ENCODE results near the gene ERLEC1. TPM values are rescaled to one million over a fixed set of nuclear protein-coding genes. Genes with fewer than 3 reads are reported as not detected.

ERLEC1 gene, protein sequence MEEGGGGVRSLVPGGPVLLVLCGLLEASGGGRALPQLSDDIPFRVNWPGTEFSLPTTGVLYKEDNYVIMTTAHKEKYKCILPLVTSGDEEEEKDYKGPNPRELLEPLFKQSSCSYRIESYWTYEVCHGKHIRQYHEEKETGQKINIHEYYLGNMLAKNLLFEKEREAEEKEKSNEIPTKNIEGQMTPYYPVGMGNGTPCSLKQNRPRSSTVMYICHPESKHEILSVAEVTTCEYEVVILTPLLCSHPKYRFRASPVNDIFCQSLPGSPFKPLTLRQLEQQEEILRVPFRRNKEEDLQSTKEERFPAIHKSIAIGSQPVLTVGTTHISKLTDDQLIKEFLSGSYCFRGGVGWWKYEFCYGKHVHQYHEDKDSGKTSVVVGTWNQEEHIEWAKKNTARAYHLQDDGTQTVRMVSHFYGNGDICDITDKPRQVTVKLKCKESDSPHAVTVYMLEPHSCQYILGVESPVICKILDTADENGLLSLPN
- total RNA-seq: 95.2 and 114 TPM in 2 replicates

DNA sequence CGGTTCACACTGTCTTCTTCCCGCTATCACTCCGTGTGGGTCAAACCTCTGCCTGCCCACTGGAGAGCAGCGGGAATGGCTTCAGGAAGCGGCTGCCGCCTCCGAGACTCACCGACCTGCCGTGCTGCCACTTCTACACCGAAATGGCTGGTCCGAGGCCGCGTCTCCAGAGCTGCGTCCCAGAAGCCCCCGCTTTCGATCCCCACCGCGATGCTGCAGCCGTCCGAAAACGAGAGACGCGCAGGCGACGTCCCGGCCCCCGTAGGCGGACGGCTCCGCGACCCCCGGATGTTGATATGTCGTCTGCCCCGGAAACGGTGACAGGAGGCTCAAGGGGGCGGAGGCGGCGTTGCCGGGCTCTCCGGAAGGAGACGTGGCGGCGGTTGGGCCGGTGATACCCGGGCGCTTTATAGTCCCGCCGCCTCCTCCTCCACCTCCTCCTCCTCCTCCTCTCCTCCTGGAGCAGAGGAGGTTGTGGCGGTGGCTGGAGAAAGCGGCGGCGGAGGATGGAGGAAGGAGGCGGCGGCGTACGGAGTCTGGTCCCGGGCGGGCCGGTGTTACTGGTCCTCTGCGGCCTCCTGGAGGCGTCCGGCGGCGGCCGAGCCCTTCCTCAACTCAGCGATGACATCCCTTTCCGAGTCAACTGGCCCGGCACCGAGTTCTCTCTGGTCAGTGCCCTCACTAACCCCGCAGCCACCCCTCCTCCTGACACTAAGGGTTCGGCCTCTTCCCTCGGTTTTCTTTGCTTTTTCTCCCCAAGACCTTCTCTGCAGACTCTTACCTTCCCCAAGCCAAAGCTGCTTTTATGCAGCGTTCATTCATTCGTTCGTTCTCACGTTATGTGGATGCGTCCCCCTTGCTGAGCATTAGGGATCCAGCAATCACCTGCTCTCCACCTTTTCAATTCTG lies at the start of gene ERLEC1, which contains the start of gene ASB3:
TSS of gene ERLEC1 (plus strand) at position 340 of the 909 bp plus-strand sequence. CDS start at position 507, 167 bp downstream.
TSS of gene ASB3 (minus strand) at position 249 of the 909 bp plus-strand sequence. CDS start 21,381 bp downstream, outside the sequence.
- TF ChIP-seq, protein P1, sequence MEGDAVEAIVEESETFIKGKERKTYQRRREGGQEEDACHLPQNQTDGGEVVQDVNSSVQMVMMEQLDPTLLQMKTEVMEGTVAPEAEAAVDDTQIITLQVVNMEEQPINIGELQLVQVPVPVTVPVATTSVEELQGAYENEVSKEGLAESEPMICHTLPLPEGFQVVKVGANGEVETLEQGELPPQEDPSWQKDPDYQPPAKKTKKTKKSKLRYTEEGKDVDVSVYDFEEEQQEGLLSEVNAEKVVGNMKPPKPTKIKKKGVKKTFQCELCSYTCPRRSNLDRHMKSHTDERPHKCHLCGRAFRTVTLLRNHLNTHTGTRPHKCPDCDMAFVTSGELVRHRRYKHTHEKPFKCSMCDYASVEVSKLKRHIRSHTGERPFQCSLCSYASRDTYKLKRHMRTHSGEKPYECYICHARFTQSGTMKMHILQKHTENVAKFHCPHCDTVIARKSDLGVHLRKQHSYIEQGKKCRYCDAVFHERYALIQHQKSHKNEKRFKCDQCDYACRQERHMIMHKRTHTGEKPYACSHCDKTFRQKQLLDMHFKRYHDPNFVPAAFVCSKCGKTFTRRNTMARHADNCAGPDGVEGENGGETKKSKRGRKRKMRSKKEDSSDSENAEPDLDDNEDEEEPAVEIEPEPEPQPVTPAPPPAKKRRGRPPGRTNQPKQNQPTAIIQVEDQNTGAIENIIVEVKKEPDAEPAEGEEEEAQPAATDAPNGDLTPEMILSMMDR (IDR thresholded peaks at IDR 0.05; ENCODE audit: extremely low read depth, low read depth, low read length): no peak
- H3K27ac ChIP-seq (ENCODE audit: low read depth, low read length): peak within 1 kb of the TSS; percentile 69

DNA sequence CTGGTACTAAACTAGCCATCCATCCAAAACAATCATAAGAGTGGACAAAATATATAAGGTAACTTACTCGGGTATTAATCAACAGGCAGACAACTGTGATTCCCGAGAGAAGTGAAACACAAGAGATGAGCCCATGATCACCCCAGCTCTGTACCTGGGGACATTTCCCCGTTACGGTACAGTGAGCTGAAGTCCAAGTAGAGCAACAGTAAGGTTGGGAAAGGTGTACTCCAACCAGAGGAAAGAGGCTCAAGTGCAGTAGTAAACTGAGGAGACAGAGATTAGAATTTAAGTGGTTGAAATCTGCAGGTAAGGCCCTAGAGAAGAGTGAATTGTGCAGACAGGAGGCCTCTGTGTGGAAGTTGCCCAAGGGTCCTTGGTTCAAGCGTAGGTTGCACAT lies 49.8 kb upstream of the ERLEC1 start:
- Histone ChIP-seq H3K27me3 (ENCODE audit: insufficient read depth, low read length) (no peaks in the 10 kb centered on the region), H3K4me1 (ENCODE audit: insufficient read depth, low read length) (no peaks in the 10 kb centered on the region), H3K4me3 (ENCODE audit: insufficient read depth, low read length) (no peak overlapping the region), H3K4me2 (ENCODE audit: insufficient read depth, low read length) (no peak overlapping the region), H2AFZ (ENCODE audit: low read length) (no peak overlapping the region), H3K36me3 (ENCODE audit: insufficient read depth, low read length) (no peaks in the 10 kb centered on the region), H3K79me2 (ENCODE audit: insufficient read depth, low read length) (no peaks in the 10 kb centered on the region), H3K27ac (ENCODE audit: low read depth, low read length) (no peak overlapping the region), H4K20me1 (ENCODE audit: insufficient read depth, low read length) (no peaks in the 10 kb centered on the region), H3K9me3 (ENCODE audit: low read depth, low read length) (no peaks in the 10 kb centered on the region)
- TF ChIP-seq, protein P1 (IDR thresholded peaks at IDR 0.05; ENCODE audit: extremely low read depth, low read depth, low read length): no peak
- DNase-seq (ENCODE audit: insufficient read length, low spot score, missing footprints): no peak

More for the DNA sequence above, at the start of gene ERLEC1, which contains the start of gene ASB3:
- Histone ChIP-seq H2AFZ (ENCODE audit: low read length) (peak within 1 kb of the TSS; percentile 86), H3K4me1 (ENCODE audit: insufficient read depth, low read length) (peaks cover 22% of the 10 kb centered on the region), H3K9me3 (ENCODE audit: low read depth, low read length) (no peaks in the 10 kb centered on the region), H3K4me2 (ENCODE audit: insufficient read depth, low read length) (peak within 1 kb of the TSS; percentile 86), H3K36me3 (ENCODE audit: insufficient read depth, low read length) (no peaks in the 10 kb centered on the region), H3K27me3 (ENCODE audit: insufficient read depth, low read length) (no peaks in the 10 kb centered on the region), H3K79me2 (ENCODE audit: insufficient read depth, low read length) (peaks cover 99% of the 10 kb centered on the region), H4K20me1 (ENCODE audit: insufficient read depth, low read length) (peaks cover 7% of the 10 kb centered on the region), H3K4me3 (ENCODE audit: insufficient read depth, low read length) (peak within 1 kb of the TSS; percentile 76)
- peak; percentile 87 for DNase-seq (ENCODE audit: insufficient read length, low spot score, missing footprints)

DNA sequence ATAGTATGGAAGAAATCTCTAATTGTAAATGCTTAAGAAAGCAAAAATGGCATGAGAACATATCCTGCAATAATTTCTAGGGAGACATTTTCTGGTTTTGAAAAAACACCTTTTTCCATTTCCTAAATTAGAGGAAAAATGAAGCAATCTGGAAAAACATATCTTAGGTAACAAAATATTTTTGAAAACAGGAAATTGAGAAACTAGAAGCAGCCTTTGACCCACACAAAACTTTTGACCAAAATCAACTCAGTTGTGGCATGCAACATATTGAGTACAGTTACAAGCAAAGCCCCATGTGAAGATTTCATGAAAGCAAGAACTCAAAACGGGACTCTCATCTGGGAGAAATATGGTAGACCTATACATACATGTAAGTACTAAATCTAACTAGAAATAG lies 47.8 kb upstream of the ERLEC1 start:
- Histone ChIP-seq H2AFZ (ENCODE audit: low read length) (no peak overlapping the region), H3K4me2 (ENCODE audit: insufficient read depth, low read length) (no peak overlapping the region)

More for the DNA sequence above, 47.8 kb upstream of the ERLEC1 start:
- Histone ChIP-seq H3K4me3 (ENCODE audit: insufficient read depth, low read length) (no peak overlapping the region), H3K9me3 (ENCODE audit: low read depth, low read length) (no peaks in the 10 kb centered on the region), H3K27ac (ENCODE audit: low read depth, low read length) (no peak overlapping the region), H3K4me1 (ENCODE audit: insufficient read depth, low read length) (no peaks in the 10 kb centered on the region), H3K79me2 (ENCODE audit: insufficient read depth, low read length) (no peaks in the 10 kb centered on the region), H4K20me1 (ENCODE audit: insufficient read depth, low read length) (no peaks in the 10 kb centered on the region), H3K36me3 (ENCODE audit: insufficient read depth, low read length) (no peaks in the 10 kb centered on the region), H3K27me3 (ENCODE audit: insufficient read depth, low read length) (no peaks in the 10 kb centered on the region)
- DNase-seq (ENCODE audit: insufficient read length, low spot score, missing footprints): no peak
- TF ChIP-seq, protein P1 (IDR thresholded peaks at IDR 0.05; ENCODE audit: extremely low read depth, low read depth, low read length): no peak

Measured in osteoblast (primary cell).